ENCODE measurements around the gene TCF12. TPM values are rescaled to one million over a fixed set of nuclear protein-coding genes. Genes with fewer than 3 reads are reported as not detected.

The TCF12 gene
- total RNA-seq, 1 donor from 2014 or later = 33.2 TPM

DNA sequence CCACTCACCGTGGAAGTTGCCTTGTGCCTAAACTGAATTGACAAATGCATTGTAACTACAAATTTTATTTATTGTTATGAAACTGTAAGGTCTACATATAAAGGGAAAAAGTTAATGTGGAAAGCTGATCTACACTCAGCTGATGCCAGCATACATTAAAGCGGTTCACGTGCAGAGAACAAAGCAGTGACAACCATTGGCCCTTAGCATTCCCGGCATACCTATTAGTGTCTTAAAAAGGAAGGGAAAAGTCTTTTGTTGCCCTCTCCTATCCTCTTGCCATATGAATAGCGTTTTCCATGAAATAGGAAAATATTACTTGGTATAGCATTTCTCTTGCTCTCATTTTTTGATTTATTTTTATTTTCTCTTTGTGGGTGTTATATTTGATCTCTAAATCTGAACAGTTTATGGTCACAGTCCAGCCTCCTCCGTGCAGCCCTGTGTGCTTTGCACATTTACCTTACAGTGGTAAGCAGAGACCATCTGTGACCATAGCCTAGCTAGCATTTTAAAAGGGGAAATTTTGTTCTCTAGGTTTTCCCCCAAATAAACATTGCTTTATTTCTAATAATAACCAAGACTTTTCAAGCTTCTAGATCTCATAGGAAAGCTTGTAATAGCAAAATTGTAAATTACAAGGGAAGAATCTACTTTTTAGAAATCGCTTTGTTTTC, 368.1 kb downstream of the TCF12 start:
- H3K36me3 ChIP-seq (ENCODE audit: control insufficient read depth, insufficient read depth, low read length) = peaks cover 4% of the 10 kb centered on the region
- no peaks in the 10 kb centered on the region for H3K27me3 ChIP-seq (ENCODE audit: control insufficient read depth, insufficient read depth, low read length)
- TF ChIP-seq, protein P1, sequence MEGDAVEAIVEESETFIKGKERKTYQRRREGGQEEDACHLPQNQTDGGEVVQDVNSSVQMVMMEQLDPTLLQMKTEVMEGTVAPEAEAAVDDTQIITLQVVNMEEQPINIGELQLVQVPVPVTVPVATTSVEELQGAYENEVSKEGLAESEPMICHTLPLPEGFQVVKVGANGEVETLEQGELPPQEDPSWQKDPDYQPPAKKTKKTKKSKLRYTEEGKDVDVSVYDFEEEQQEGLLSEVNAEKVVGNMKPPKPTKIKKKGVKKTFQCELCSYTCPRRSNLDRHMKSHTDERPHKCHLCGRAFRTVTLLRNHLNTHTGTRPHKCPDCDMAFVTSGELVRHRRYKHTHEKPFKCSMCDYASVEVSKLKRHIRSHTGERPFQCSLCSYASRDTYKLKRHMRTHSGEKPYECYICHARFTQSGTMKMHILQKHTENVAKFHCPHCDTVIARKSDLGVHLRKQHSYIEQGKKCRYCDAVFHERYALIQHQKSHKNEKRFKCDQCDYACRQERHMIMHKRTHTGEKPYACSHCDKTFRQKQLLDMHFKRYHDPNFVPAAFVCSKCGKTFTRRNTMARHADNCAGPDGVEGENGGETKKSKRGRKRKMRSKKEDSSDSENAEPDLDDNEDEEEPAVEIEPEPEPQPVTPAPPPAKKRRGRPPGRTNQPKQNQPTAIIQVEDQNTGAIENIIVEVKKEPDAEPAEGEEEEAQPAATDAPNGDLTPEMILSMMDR (IDR thresholded peaks at IDR 0.05; ENCODE audit: insufficient read depth, low read length, severe bottlenecking) = no peak
- no peak overlapping the region for H3K4me3 ChIP-seq (ENCODE audit: low read depth, low read length)
- DNase-seq (ENCODE audit: low read depth) (no peak), FAIRE-seq (no peak)

DNA sequence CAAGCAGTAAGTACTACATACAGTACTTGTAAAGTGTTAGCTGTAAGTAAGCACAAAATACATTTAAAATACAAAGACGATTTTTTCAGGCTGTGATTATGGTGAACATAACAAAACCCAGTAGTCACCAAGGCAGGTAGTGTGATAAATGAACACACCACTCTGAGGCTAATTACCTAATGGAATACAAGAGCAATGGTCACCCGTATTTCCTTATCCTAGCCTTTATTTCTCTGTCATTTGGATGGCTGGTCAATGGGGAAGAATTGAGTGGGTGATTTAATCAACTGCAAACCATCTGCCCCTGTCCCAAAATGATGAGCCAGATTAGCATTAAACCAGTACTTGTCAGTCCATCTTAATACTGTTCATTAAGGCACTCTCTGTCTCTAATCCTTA, 368.7 kb downstream of the TCF12 start:
- Histone ChIP-seq H3K4me3 (ENCODE audit: low read depth, low read length) (no peak overlapping the region), H3K27me3 (ENCODE audit: control insufficient read depth, insufficient read depth, low read length) (no peaks in the 10 kb centered on the region), H3K36me3 (ENCODE audit: control insufficient read depth, insufficient read depth, low read length) (peaks cover 4% of the 10 kb centered on the region)
- DNase-seq (ENCODE audit: low read depth) (no peak), FAIRE-seq (no peak)
- TF ChIP-seq, protein P1 (IDR thresholded peaks at IDR 0.05; ENCODE audit: insufficient read depth, low read length, severe bottlenecking) = no peak

DNA sequence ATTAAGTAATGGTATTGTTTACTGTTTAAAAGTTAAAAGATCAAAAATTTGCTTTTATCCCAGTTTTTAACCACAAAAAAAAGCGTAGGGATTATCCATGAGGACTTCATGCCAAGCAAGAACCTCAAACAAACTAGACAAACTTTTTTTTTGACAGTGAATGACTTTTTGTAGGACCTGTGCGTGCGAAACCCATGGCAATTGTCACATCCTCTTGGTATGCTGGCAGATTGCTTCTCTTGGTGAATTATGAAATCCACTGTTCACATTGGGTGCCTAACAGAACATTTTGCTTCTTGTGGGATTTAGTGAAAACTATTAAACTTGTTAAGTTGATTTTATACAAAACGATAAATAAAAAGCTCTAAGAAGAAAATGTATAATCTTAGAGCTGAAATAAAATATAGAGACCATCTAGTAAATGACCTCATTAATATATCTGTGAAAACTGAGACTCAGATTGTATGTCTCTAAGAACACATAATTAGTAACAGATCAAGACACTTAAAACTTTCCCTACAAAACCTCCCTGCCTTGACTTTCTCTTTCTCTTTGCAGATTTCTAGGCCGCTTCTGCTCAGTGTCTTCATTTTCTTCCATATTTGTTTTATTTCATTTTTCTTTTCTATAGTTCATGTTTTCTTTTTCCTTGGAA, 370.6 kb downstream of the TCF12 start:
- Histone ChIP-seq H3K27me3 (ENCODE audit: control insufficient read depth, insufficient read depth, low read length) (no peaks in the 10 kb centered on the region), H3K4me3 (ENCODE audit: low read depth, low read length) (no peak overlapping the region), H3K36me3 (ENCODE audit: control insufficient read depth, insufficient read depth, low read length) (peaks cover 4% of the 10 kb centered on the region)
- TF ChIP-seq, protein P1 (IDR thresholded peaks at IDR 0.05; ENCODE audit: insufficient read depth, low read length, severe bottlenecking) = no peak
- FAIRE-seq (no peak), DNase-seq (ENCODE audit: low read depth) (no peak)

DNA sequence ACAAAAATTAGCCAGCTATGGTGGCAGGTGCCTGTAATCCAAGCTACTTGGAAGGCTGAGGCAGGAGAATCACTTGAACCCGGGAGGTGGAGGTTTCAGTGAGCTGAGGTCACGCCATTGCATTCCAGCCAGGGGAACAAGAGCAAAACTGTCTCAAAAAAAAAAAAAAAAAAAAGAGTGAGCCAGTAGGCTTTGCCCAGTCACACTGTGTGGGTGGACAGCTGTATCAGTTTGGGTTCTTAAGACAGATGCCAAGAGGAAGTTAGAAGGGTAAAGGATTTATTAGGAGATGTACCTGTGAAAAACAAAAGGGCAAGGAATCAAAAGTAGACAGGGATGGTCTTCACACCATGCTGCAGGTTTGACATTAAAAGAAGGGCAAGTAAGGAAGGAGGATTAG, 371.7 kb downstream of the TCF12 start:
- peaks cover 4% of the 10 kb centered on the region for H3K36me3 ChIP-seq (ENCODE audit: control insufficient read depth, insufficient read depth, low read length)
- no peaks in the 10 kb centered on the region for H3K27me3 ChIP-seq (ENCODE audit: control insufficient read depth, insufficient read depth, low read length)
- FAIRE-seq = no peak
- no peak overlapping the region for H3K4me3 ChIP-seq (ENCODE audit: low read depth, low read length)
- no peak for DNase-seq (ENCODE audit: low read depth)
- TF ChIP-seq, protein P1 (IDR thresholded peaks at IDR 0.05; ENCODE audit: insufficient read depth, low read length, severe bottlenecking) = no peak

DNA sequence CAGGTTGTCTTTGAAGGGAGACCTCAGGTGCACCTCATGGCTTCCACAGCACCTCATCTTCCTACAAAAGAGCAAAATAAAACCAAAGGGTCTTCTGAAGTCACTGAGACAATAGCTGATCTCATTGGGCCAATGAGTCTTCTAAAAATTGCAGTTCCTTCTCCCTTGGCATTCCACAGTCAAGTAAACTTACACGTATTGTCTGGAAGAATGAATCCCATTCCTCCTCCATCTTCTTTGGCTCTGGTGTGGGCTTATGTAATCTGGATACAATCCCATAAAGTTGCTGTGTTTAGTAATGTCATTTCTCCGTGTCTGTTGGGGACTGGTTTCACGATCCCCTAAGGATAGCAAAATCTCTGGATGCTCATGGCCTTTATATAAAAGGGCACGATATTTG, 372.4 kb downstream of the TCF12 start:
- FAIRE-seq (peak; percentile 7), DNase-seq (ENCODE audit: low read depth) (no peak)
- TF ChIP-seq, protein P1 (IDR thresholded peaks at IDR 0.05; ENCODE audit: insufficient read depth, low read length, severe bottlenecking) = no peak
- Histone ChIP-seq H3K27me3 (ENCODE audit: control insufficient read depth, insufficient read depth, low read length) (no peaks in the 10 kb centered on the region), H3K4me3 (ENCODE audit: low read depth, low read length) (no peak overlapping the region), H3K36me3 (ENCODE audit: control insufficient read depth, insufficient read depth, low read length) (peaks cover 2% of the 10 kb centered on the region)

Data from bronchial epithelial cell (primary cell).